Loucy (cell line): ENCODE results near the gene CNTN1.

Source experiments
- H2AFZ ChIP-seq: fragments of 200-600 bp; sonication (generic); 2 replicates; pipeline ENCODE4 v1.6.0; 2016; ENCODE audit warnings: antibody characterized with exemption, mild to moderate bottlenecking, low read length, moderate library complexity
- H3F3A ChIP-seq: fragments of 200-600 bp; 2 replicates; pipeline ENCODE4 v1.6.0; 2016; ENCODE audit warnings: antibody characterized with exemption, low read depth, mild to moderate bottlenecking
- H3K27me3 ChIP-seq: fragments of 200-600 bp; sonication (generic); 2 replicates; pipeline ENCODE4 v1.6.1; 2014; ENCODE audit warnings: low read length, mild to moderate bottlenecking; ENCODE audit not compliant: insufficient read depth, poor library complexity, severe bottlenecking
- H3K36me3 ChIP-seq: fragments of 200-600 bp; sonication (generic); 2 replicates; pipeline ENCODE4 v1.6.1; 2016; ENCODE audit warnings: low read length; ENCODE audit not compliant: insufficient read depth
- H3K4me1 ChIP-seq: fragments of 200-600 bp; sonication (generic); 2 replicates; pipeline ENCODE4 v1.5.1; 2014; ENCODE audit warnings: low read length, mild to moderate bottlenecking; ENCODE audit not compliant: insufficient read depth, poor library complexity, severe bottlenecking
- H3K4me2 ChIP-seq: fragments of 200-600 bp; sonication (generic); 2 replicates; pipeline ENCODE4 v1.6.0; 2014; ENCODE audit warnings: antibody characterized with exemption, low read length, low read depth, mild to moderate bottlenecking; ENCODE audit not compliant: poor library complexity, severe bottlenecking
- H3K4me3 ChIP-seq: fragments of 200-600 bp; sonication (generic); 2 replicates; pipeline ENCODE4 v1.5.1; 2014; ENCODE audit warnings: low read length, mild to moderate bottlenecking, mixed read lengths; ENCODE audit not compliant: poor library complexity, severe bottlenecking
- H3K79me2 ChIP-seq: fragments of 200-600 bp; sonication (generic); 2 replicates; pipeline ENCODE4 v1.6.1; 2014; ENCODE audit warnings: low read length; ENCODE audit not compliant: insufficient read depth
- H3K9ac ChIP-seq: fragments of 200-600 bp; sonication (generic); 2 replicates; pipeline ENCODE4 v1.6.0; 2014; ENCODE audit warnings: mild to moderate bottlenecking, low read depth, low read length, moderate library complexity; ENCODE audit not compliant: poor library complexity, severe bottlenecking
- H3K9me2 ChIP-seq: fragments of 200-600 bp; sonication (generic); replicated peaks from 2 replicates; pipeline ENCODE4 v1.6.1; 2016; ENCODE audit warnings: low read depth, low read length, mixed read lengths
- H3K9me3 ChIP-seq: fragments of 200-600 bp; sonication (generic); 2 replicates; pipeline ENCODE4 v1.6.1; 2014; ENCODE audit warnings: mild to moderate bottlenecking, antibody characterized with exemption, low read length, low read depth; ENCODE audit not compliant: insufficient read depth
- H4K20me1 ChIP-seq: fragments of 200-600 bp; sonication (generic); 2 replicates; pipeline ENCODE4 v1.6.0; 2014; ENCODE audit warnings: antibody characterized with exemption, low read length, mild to moderate bottlenecking; ENCODE audit not compliant: insufficient read depth, poor library complexity, severe bottlenecking
- CTCF ChIP-seq: fragments of 200-600 bp; sonication (generic); conservative IDR thresholded peaks from 2 replicates; pipeline ENCODE4 v1.5.1; 2014; ENCODE audit warnings: mild to moderate bottlenecking, antibody characterized with exemption, low read length
- EZH2phosphoT487 ChIP-seq: fragments of 200-600 bp; IDR thresholded peaks from 2 replicates; pipeline ENCODE4 v1.6.1; 2018; ENCODE audit warnings: antibody characterized with exemption, mild to moderate bottlenecking, moderate library complexity, borderline replicate concordance

CNTN1 gene

GRCh38 chr12:40801861-40802260, 109.6 kb downstream of the CNTN1 start:
- Histone ChIP-seq H2AFZ (no peak overlapping the region), H3K9me3 (no peaks in the 10 kb centered on the region), H4K20me1 (no peaks in the 10 kb centered on the region), H3K9ac (no peak overlapping the region), H3K27me3 (no peaks in the 10 kb centered on the region), H3K9me2 (no peaks in the 10 kb centered on the region), H3K36me3 (no peaks in the 10 kb centered on the region), H3K4me1 (no peaks in the 10 kb centered on the region), H3K4me3 (no peak overlapping the region), H3F3A (no peaks in the 10 kb centered on the region), H3K79me2 (no peaks in the 10 kb centered on the region), H3K4me2 (no peak overlapping the region)
- TF ChIP-seq CTCF (no peak), EZH2phosphoT487 (no peak)

- Histone ChIP-seq H3K36me3 (no peaks in the 10 kb centered on the region), H3K9ac (no peak overlapping the region), H3K9me2 (no peaks in the 10 kb centered on the region), H3K4me3 (no peak overlapping the region), H3K9me3 (no peaks in the 10 kb centered on the region), H3K4me2 (no peak overlapping the region), H4K20me1 (no peaks in the 10 kb centered on the region), H3K79me2 (no peaks in the 10 kb centered on the region), H3K4me1 (no peaks in the 10 kb centered on the region), H2AFZ (no peak overlapping the region), H3F3A (no peaks in the 10 kb centered on the region), H3K27me3 (no peaks in the 10 kb centered on the region)
- TF ChIP-seq EZH2phosphoT487 (no peak), CTCF (no peak)
These were observed 110.4 kb downstream of the CNTN1 start for GRCh38 chr12:40802656-40803055.

- H3K4me3 ChIP-seq = no peak overlapping the region
- no peak overlapping the region for H2AFZ ChIP-seq
- no peaks in the 10 kb centered on the region for H3K9me3 ChIP-seq
- H3K4me1 ChIP-seq = no peaks in the 10 kb centered on the region
- H3K36me3 ChIP-seq = no peaks in the 10 kb centered on the region
- no peaks in the 10 kb centered on the region for H3K27me3 ChIP-seq
- no peak for TF ChIP-seq CTCF
- TF ChIP-seq EZH2phosphoT487 = no peak
- no peaks in the 10 kb centered on the region for H3F3A ChIP-seq
- no peaks in the 10 kb centered on the region for H3K9me2 ChIP-seq
- H4K20me1 ChIP-seq = no peaks in the 10 kb centered on the region
- H3K9ac ChIP-seq = no peak overlapping the region
- no peak overlapping the region for H3K4me2 ChIP-seq
- H3K79me2 ChIP-seq = no peaks in the 10 kb centered on the region
These were observed 127.3 kb downstream of the CNTN1 start for GRCh38 chr12:40819436-40820108.
